SU-DHL-6 (cell line): ENCODE results near the gene NPAS2.

Source experiments
- H2AFZ ChIP-seq: fragments of 200-600 bp; sonication (generic); 2 replicates; pipeline ENCODE4 v1.6.1; 2014; ENCODE audit warnings: low read depth, mild to moderate bottlenecking, moderate library complexity, mixed read lengths, antibody characterized with exemption, low read length; ENCODE audit not compliant: severe bottlenecking
- H3F3A ChIP-seq: fragments of 200-600 bp; shearing (Covaris generic); 2 replicates; pipeline ENCODE4 v1.6.0; 2016; ENCODE audit warnings: antibody characterized with exemption, mild to moderate bottlenecking; ENCODE audit not compliant: insufficient read depth
- H3K27ac ChIP-seq: fragments of 200-600 bp; sonication (generic); 2 replicates; pipeline ENCODE4 v1.5.1; 2016; ENCODE audit warnings: low read depth, mild to moderate bottlenecking, low read length, moderate library complexity, mixed read lengths
- H3K27me3 ChIP-seq: fragments of 200-600 bp; sonication (generic), shearing (Covaris generic); 2 replicates; pipeline ENCODE4 v1.6.0; 2014; ENCODE audit warnings: mild to moderate bottlenecking, low read length
- H3K36me3 ChIP-seq: fragments of 200-600 bp; sonication (generic); 2 replicates; pipeline ENCODE4 v1.6.1; 2014; ENCODE audit warnings: mild to moderate bottlenecking, low read length, mixed read lengths
- H3K4me2 ChIP-seq: fragments of 300-600, 200-600 bp; shearing (Covaris generic), sonication (generic); 2 replicates; pipeline ENCODE4 v1.6.0; 2014; ENCODE audit warnings: low read length, low read depth, mild to moderate bottlenecking; ENCODE audit not compliant: poor library complexity, severe bottlenecking
- H3K4me3 ChIP-seq: fragments of 200-600 bp; sonication (generic); 2 replicates; pipeline ENCODE4 v1.5.1; 2014; ENCODE audit warnings: antibody characterized with exemption, low read length, mild to moderate bottlenecking, mixed read lengths; ENCODE audit not compliant: insufficient read depth, poor library complexity, severe bottlenecking
- H3K79me2 ChIP-seq: fragments of 200-600 bp; sonication (generic); 2 replicates; pipeline ENCODE4 v1.6.1; 2014; ENCODE audit warnings: mild to moderate bottlenecking, low read length, moderate library complexity; ENCODE audit not compliant: insufficient read depth
- H3K9ac ChIP-seq: fragments of 200-600 bp; sonication (generic); 2 replicates; pipeline ENCODE4 v1.7.0; 2014; ENCODE audit warnings: mild to moderate bottlenecking, low read length
- H3K9me2 ChIP-seq: fragments of 200-600 bp; sonication (generic); replicated peaks from 2 replicates; pipeline ENCODE4 v1.6.1; 2014; ENCODE audit warnings: low read length; ENCODE audit not compliant: insufficient read depth
- H3K9me3 ChIP-seq: fragments of 200-600 bp; sonication (generic); 2 replicates; pipeline ENCODE4 v1.6.1; 2014; ENCODE audit warnings: low read length, mixed read lengths; ENCODE audit not compliant: insufficient read depth
- H4K20me1 ChIP-seq: fragments of 200-600 bp; sonication (generic); 2 replicates; pipeline ENCODE4 v1.6.1; 2014; ENCODE audit warnings: low read depth, mild to moderate bottlenecking, antibody characterized with exemption, low read length, moderate library complexity, mixed read lengths
- CTCF ChIP-seq: fragments of 200-600 bp; sonication (generic); IDR thresholded peaks from one replicate; pipeline ENCODE4 v1.5.1; 2017; ENCODE audit warnings: antibody characterized with exemption, mild to moderate bottlenecking, low read length, moderate library complexity; ENCODE audit not compliant: insufficient read depth, poor library complexity, severe bottlenecking
- EZH2phosphoT487 ChIP-seq: fragments of 200-600 bp; sonication (generic), shearing (Covaris generic); conservative IDR thresholded peaks from 2 replicates; pipeline ENCODE4 v1.6.1; 2018; ENCODE audit warnings: mild to moderate bottlenecking, antibody characterized with exemption, low read length, moderate library complexity, mixed read lengths

Gene NPAS2

GRCh38 chr2:100877555-100877954, 57.6 kb downstream of the NPAS2 start:
- Histone ChIP-seq H3K4me2 (no peak overlapping the region), H3K9ac (no peak overlapping the region)

DNA sequence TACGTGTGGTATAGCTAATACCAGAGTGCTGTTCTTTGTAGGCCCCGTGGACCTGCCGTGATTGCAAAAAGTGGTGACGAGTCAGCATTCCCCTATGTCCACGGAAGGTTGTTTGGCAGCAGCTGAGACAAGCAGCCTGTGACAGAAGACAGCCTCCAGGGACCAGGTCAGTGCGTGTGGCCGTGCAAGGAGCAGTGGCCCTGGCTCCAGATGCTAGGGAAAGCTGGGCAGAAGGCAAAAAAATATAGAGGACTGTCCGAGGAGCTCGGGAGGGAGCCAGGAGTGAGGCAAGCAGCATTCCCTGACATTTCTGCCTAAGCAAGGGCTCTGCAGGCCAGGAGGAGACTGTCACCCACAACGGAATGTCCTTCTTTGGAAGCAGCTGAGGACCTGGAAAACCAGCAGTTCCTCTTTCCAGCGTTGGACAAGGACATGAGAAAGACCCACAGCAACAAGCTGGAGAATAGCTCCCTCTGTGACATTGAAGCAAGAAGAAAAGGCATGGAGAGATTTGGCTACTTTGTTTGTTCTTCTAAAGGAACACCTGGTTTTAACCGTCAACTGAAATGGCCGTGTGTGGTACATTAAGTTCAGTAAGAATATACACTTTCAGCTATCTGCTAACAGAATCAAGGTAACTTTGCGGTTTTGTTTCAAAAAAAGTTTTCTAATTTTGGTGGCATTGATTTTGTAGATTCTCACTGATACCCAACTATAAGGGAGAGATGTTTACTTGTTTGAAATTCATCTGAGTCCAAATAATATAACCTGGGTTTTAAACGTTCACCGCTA, 58.3 kb downstream of the NPAS2 start:
- Histone ChIP-seq H3K79me2 (no peaks in the 10 kb centered on the region), H3K4me2 (no peak overlapping the region), H3F3A (no peaks in the 10 kb centered on the region), H3K36me3 (no peaks in the 10 kb centered on the region), H3K27ac (no peak overlapping the region), H4K20me1 (no peaks in the 10 kb centered on the region), H3K4me3 (no peak overlapping the region), H3K9me3 (no peaks in the 10 kb centered on the region), H3K9me2 (no peaks in the 10 kb centered on the region), H3K27me3 (no peaks in the 10 kb centered on the region), H2AFZ (no peak overlapping the region), H3K9ac (no peak overlapping the region)
- TF ChIP-seq CTCF (no peak), EZH2phosphoT487 (no peak)

More at GRCh38 chr2:100877555-100877954, 57.6 kb downstream of the NPAS2 start:
- no peak overlapping the region for H2AFZ ChIP-seq
- no peaks in the 10 kb centered on the region for H3K9me2 ChIP-seq
- H3K4me3 ChIP-seq, result no peak overlapping the region
- H4K20me1 ChIP-seq, result no peaks in the 10 kb centered on the region
- no peaks in the 10 kb centered on the region for H3K9me3 ChIP-seq
- H3K27me3 ChIP-seq, result no peaks in the 10 kb centered on the region
- H3K79me2 ChIP-seq, result no peaks in the 10 kb centered on the region
- TF ChIP-seq EZH2phosphoT487 (no peak), CTCF (no peak)
- no peaks in the 10 kb centered on the region for H3F3A ChIP-seq
- no peak overlapping the region for H3K27ac ChIP-seq
- no peaks in the 10 kb centered on the region for H3K36me3 ChIP-seq

- H3K27ac ChIP-seq, result no peak overlapping the region
Measured at GRCh38 chr2:100879296-100879695, 59.4 kb downstream of the NPAS2 start.

More at GRCh38 chr2:100879296-100879695, 59.4 kb downstream of the NPAS2 start:
- H3K27me3 ChIP-seq, result no peaks in the 10 kb centered on the region
- no peaks in the 10 kb centered on the region for H3K36me3 ChIP-seq
- H3K9me2 ChIP-seq, result no peaks in the 10 kb centered on the region
- no peaks in the 10 kb centered on the region for H3F3A ChIP-seq
- no peak overlapping the region for H3K9ac ChIP-seq
- no peaks in the 10 kb centered on the region for H3K79me2 ChIP-seq
- TF ChIP-seq EZH2phosphoT487 (no peak), CTCF (no peak)
- H2AFZ ChIP-seq, result no peak overlapping the region
- no peak overlapping the region for H3K4me2 ChIP-seq
- no peaks in the 10 kb centered on the region for H3K9me3 ChIP-seq
- no peaks in the 10 kb centered on the region for H4K20me1 ChIP-seq
- no peak overlapping the region for H3K4me3 ChIP-seq
